ENCODE measurements around the gene DLL4. TPM values are rescaled to one million over a fixed set of nuclear protein-coding genes. Genes with fewer than 3 reads are reported as not detected.

DLL4 gene
- total RNA-seq, 1 experiment from 2014 or later: 1.5 TPM

GRCh38 chr15:40929660-40930429 lies 705 bp downstream of the DLL4 start:
- Histone ChIP-seq H3K9ac (ENCODE audit: low read length) (peak overlapping the region; percentile 39), H2AFZ (ENCODE audit: low read depth, low read length, poor library complexity, severe bottlenecking) (peak overlapping the region; percentile 56), H3K4me2 (ENCODE audit: low read length) (peak overlapping the region; percentile 100), H3K4me3 (replicated peaks in 1 of 2; ENCODE audit: low read depth in 1 of 2, low read length in 2 of 2) (peak overlapping the region; percentile 52 to 65), H3K27me3 (ENCODE audit: insufficient read depth, low read length) (peaks cover 15% of the 10 kb centered on the region; the same call in 1 of the 2 replicates), H3K9me2 (ENCODE audit: insufficient read depth) (no peaks in the 10 kb centered on the region), H3K79me2 (ENCODE audit: insufficient read depth, low read length) (no peaks in the 10 kb centered on the region), H3K27ac (ENCODE audit: low read depth, low read length) (peak overlapping the region; percentile 22; the same call in 1 of the 2 replicates), H3K9me3 (ENCODE audit: control insufficient read depth in 1 of 2, insufficient read depth in 1 of 2, low read depth in 1 of 2, low read length in 2 of 2) (no peaks in the 10 kb centered on the region), H4K20me1 (ENCODE audit: insufficient read depth) (no peaks in the 10 kb centered on the region), H3K4me1 (ENCODE audit: control insufficient read depth in 1 of 2, insufficient read depth in 2 of 2, low read length in 2 of 2) (peaks cover 19 to 41% of the 10 kb centered on the region in 2 experiments), H3K36me3 (ENCODE audit: control insufficient read depth in 1 of 2, insufficient read depth in 2 of 2, low read length in 2 of 2) (no peaks in the 10 kb centered on the region)
- ChIA-PET RAD21 (ENCODE audit: low non-redundant PET in 1 of 2, low total read pairs in 2 of 2, uncharacterized antibody in 2 of 2, unreplicated experiment in 2 of 2) (interaction anchor here (0.6 to 1.1 kb wide), 3 partner anchors 24 to 254 kb away, joined by 5 to 6 read pairs (median 5); no protein-coding TSS in a partner anchor), POLR2A (interaction anchor here (0.8 to 4.4 kb wide), 8 partner anchors 10 to 255 kb away, joined by 3 to 48 read pairs (median 8); partner anchors contain the start of genes CHAC1 and VPS18), CTCF (interaction anchor here (0.6 to 4.8 kb wide), 19 partner anchors 10 to 902 kb away, joined by 3 to 69 read pairs (median 3); partner anchors contain the start of genes CHAC1 and VPS18)
- no TSS peak for BruUV-seq (replicated peaks)
- TF ChIP-seq ATF3 (IDR thresholded peaks at IDR 0.05): no peak
- no peak for TF ChIP-seq POLR2A (IDR thresholded peaks at IDR 0.05; ENCODE audit: borderline replicate concordance, extremely low read depth, insufficient read depth, insufficient read length)
- no peak for TF ChIP-seq EGR1 (IDR thresholded peaks at IDR 0.05; ENCODE audit: low read depth)
- TF ChIP-seq ZFX (IDR thresholded peaks at IDR 0.05): peak; percentile 45; the same call in 1 of the 2 replicates
- no peak for TF ChIP-seq ELF1 (IDR thresholded peaks at IDR 0.05; ENCODE audit: borderline replicate concordance, low read depth)
- TF ChIP-seq EZH2 (IDR thresholded peaks at IDR 0.05): no peak
- no peak for DNase-seq (ENCODE audit: low read depth, low spot score)
- intact Hi-C loops (cut with micrococcal nuclease): loop anchor here (1.0 to 10.0 kb wide), 3 partner anchors 24 to 255 kb away; no protein-coding TSS in a partner anchor
- peak; percentile 29 for ATAC-seq

All from HCT116 (cell line).